ENCODE data around the gene ANKLE2. TPM values are rescaled to one million over a fixed set of nuclear protein-coding genes. Genes with fewer than 3 reads are reported as not detected.

The ANKLE2 gene
- total RNA-seq, 1 donor from 2014 or later: 54.2 TPM

DNA sequence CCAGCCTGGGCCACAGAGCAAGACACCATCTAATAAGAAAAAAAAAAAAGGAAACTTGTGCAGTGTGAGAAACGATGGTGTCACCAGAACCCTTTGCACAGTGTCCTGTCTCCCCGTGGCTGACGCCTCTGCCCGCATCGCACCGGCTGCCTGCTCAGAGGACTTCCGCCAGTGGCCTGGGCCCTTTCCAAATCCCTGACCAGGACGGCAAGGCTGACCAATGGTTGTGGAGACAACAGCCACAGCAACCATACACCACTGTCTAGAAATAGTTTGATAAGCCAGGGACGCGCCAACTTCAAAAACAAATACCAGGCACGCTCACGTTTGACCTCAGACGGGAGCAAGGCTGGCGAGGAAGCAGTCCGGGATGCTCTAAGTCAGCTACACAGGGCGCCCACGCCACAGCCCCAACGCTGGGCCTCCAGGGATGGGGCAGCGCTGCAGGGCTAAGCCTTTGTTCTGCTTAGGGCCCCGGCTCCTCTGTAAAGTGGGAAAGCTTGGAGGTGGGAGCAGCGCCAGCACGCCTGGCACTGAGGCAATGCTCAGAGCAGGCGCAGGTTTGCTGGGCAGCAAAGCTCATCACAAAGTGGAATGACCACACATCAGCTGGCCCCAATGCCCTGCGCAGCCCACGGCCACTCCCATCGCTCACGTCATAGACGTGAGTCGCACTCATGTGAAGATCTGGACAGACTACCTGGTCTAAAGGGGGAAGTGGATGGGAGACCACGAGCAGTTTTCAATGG is 38.4 kb downstream of the ANKLE2 start:
- Histone ChIP-seq H3K4me3 (no peak overlapping the region), H3K27ac (no peak overlapping the region), H3K27me3 (no peaks in the 10 kb centered on the region), H3K36me3 (peaks cover 66 to 90% of the 10 kb centered on the region in 2 donors), H3K9me3 (no peaks in the 10 kb centered on the region), H3K4me1 (no peaks in the 10 kb centered on the region)
- TF ChIP-seq, protein P1, sequence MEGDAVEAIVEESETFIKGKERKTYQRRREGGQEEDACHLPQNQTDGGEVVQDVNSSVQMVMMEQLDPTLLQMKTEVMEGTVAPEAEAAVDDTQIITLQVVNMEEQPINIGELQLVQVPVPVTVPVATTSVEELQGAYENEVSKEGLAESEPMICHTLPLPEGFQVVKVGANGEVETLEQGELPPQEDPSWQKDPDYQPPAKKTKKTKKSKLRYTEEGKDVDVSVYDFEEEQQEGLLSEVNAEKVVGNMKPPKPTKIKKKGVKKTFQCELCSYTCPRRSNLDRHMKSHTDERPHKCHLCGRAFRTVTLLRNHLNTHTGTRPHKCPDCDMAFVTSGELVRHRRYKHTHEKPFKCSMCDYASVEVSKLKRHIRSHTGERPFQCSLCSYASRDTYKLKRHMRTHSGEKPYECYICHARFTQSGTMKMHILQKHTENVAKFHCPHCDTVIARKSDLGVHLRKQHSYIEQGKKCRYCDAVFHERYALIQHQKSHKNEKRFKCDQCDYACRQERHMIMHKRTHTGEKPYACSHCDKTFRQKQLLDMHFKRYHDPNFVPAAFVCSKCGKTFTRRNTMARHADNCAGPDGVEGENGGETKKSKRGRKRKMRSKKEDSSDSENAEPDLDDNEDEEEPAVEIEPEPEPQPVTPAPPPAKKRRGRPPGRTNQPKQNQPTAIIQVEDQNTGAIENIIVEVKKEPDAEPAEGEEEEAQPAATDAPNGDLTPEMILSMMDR (IDR thresholded peaks at IDR 0.05): no peak
- no peak for DNase-seq (ENCODE audit: low spot score in 2 of 2)
- intact Hi-C loops (cut with DNase I): no loop called here

DNA sequence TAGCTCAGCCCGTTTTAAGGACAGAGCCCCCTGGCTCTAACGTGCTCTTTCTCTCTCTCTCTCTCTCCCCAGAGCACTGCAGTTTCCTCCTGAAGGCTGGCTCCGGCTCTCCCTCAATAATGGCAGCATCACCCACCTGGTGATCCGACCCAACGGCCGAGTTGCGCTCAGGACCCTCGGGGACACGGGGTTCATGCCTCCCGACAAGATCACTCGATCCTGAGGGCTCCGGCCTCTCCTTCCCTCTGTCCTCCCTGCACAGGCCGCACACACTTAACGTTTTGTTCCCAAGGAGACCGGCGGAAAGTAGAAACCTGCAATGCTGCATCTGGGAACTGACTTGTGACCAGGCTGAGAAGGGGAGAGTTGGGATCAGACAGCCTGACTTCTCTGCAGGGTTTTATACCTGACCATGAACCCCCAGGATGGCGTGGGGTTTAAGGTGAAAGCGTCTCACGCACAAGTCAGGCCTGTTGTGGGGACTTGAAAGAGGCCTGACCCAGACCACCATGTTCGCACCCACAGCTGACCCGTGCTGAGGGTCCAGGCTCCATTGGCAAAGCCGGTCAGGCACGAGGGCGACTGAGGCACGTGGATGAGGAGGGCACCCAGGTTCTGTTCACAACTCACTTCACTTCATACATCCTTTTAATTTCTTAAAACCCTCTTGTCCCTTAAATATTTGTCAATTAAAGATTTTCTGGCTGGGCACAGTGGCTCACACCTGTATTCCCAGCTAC is 40.9 kb downstream of the ANKLE2 start:
- Histone ChIP-seq H3K36me3 (peaks cover 55 to 82% of the 10 kb centered on the region in 2 donors), H3K27ac (no peak overlapping the region), H3K4me3 (no peak overlapping the region), H3K9me3 (no peaks in the 10 kb centered on the region), H3K4me1 (no peaks in the 10 kb centered on the region), H3K27me3 (no peaks in the 10 kb centered on the region)
- DNase-seq (ENCODE audit: low spot score in 2 of 2): no peak
- intact Hi-C loops (cut with DNase I): no loop called here
- TF ChIP-seq, protein P1 (IDR thresholded peaks at IDR 0.05): no peak

GRCh38 chr12:132719954-132720324 is 41.7 kb downstream of the ANKLE2 start:
- H3K4me3 ChIP-seq: no peak overlapping the region
- TF ChIP-seq, protein P1 (IDR thresholded peaks at IDR 0.05): no peak
- no peaks in the 10 kb centered on the region for H3K27me3 ChIP-seq
- H3K9me3 ChIP-seq: no peaks in the 10 kb centered on the region
- intact Hi-C loops (cut with DNase I): no loop called here
- no peaks in the 10 kb centered on the region for H3K4me1 ChIP-seq
- H3K36me3 ChIP-seq: peaks cover 49 to 77% of the 10 kb centered on the region in 2 donors
- H3K27ac ChIP-seq: no peak overlapping the region
- DNase-seq (ENCODE audit: low spot score in 2 of 2): no peak

DNA sequence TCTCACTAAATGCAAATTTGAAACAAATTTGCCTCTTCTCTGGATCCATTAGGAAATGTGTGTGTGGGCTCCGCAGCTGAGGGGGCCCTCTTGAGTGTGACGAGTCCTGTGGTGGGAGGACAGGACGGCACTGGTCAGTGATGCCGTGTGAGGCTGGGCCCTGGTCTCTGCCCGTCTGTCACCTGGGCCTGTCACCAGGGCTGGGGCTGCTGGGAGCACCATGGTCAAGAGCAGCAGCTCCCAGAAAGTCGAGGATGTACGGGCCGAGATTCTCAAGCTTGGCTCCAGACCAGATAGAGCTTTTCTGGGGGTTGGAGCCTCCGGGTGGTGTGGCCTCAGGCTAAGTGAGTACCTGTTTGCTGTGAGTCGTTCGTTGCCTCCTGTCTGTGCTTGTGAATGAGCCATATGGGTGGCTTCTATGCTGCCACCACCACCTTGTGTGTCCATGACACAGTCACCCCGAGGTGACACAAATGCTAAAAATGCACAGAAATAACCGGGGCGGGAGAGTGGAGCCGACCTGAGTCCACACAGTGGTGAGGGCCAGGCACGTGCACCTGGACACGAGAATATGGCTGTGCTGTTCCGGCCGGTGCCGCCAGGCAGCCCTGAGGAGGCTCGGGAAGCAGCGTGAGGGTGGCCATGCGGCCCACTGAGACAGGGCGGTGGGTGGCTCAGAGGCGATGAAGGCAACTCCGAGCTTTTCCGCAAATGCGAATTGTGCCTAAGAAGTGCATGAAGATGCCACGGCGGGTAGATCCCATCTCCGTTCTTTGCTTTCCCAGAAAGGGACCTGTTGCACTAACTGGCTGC is 42.3 kb downstream of the ANKLE2 start:
- Histone ChIP-seq H3K4me1 (no peaks in the 10 kb centered on the region), H3K27ac (no peak overlapping the region), H3K27me3 (no peaks in the 10 kb centered on the region), H3K36me3 (peaks cover 46 to 75% of the 10 kb centered on the region in 2 donors), H3K4me3 (no peak overlapping the region), H3K9me3 (no peaks in the 10 kb centered on the region)
- intact Hi-C loops (cut with DNase I): no loop called here
- DNase-seq (ENCODE audit: low spot score in 2 of 2): no peak
- TF ChIP-seq, protein P1 (IDR thresholded peaks at IDR 0.05): no peak

DNA sequence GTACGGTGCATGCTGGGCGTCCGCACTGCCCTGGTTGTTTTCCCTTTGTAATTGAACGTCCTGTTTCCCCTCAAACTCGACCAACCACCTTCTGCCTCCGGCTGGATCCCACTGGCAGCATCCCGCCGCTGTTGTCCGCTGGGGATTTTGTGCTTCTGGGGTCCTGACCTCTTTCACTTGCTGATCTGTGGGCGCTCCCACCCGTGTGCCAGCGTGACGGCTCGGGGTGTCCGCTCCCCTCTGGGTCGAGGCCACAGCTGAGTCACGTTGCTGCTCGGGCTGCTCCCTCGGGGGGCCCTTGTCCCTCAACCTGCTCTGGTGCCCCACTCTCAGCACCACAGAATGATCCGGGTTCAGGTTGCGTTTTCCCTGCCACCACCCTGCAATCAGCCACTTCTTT is 43.0 kb downstream of the ANKLE2 start:
- H3K4me1 ChIP-seq: no peaks in the 10 kb centered on the region
- H3K27ac ChIP-seq: no peak overlapping the region
- no peaks in the 10 kb centered on the region for H3K27me3 ChIP-seq
- no peak overlapping the region for H3K4me3 ChIP-seq
- no peaks in the 10 kb centered on the region for H3K9me3 ChIP-seq
- intact Hi-C loops (cut with DNase I): no loop called here
- peaks cover 39 to 68% of the 10 kb centered on the region in 2 donors for H3K36me3 ChIP-seq
- TF ChIP-seq, protein P1 (IDR thresholded peaks at IDR 0.05): no peak
- DNase-seq (ENCODE audit: low spot score in 2 of 2): no peak

Data from ascending aorta (tissue), 2 donors.